Nephron progenitor cell (in vitro differentiated cells): ENCODE results near the gene ZHX3.
"Not testable (repeated sequence)": the region's sequence is repeated elsewhere in the genome, so short reads cannot be mapped to it uniquely, and the experiment has no call there.

ENCODE experiments used
- DNase-seq: peaks from one replicate; pipeline ENCODE4 v3.0.0; 2021
- H3K27ac Mint-ChIP-seq: 2 replicates; pipeline ENCODE4 v1.8.0; 2021; ENCODE audit warnings: mild to moderate bottlenecking, moderate library complexity, mixed read lengths
- H3K27me3 Mint-ChIP-seq: 2 replicates; pipeline ENCODE4 v1.8.0; 2021; ENCODE audit warnings: mild to moderate bottlenecking, low read depth, mixed read lengths; ENCODE audit not compliant: poor library complexity
- H3K36me3 Mint-ChIP-seq: 2 replicates; pipeline ENCODE4 v1.8.0; 2021; ENCODE audit warnings: low read depth, mixed read lengths
- H3K4me1 Mint-ChIP-seq: 2 replicates; pipeline ENCODE4 v1.8.0; 2021; ENCODE audit warnings: mixed read lengths
- H3K4me3 Mint-ChIP-seq: 2 replicates; pipeline ENCODE4 v1.8.0; 2021; ENCODE audit warnings: mild to moderate bottlenecking, moderate library complexity, mixed read lengths
- H3K9me3 Mint-ChIP-seq: 2 replicates; pipeline ENCODE4 v1.8.0; 2021; ENCODE audit warnings: mild to moderate bottlenecking, moderate library complexity, mixed read lengths
- CTCF ChIP-seq: fragments of 200-600 bp; sonication (generic); IDR thresholded peaks from 2 replicates; pipeline ENCODE4 v1.5.0; 2021; ENCODE audit warnings: antibody characterized with exemption

The ZHX3 gene

DNA sequence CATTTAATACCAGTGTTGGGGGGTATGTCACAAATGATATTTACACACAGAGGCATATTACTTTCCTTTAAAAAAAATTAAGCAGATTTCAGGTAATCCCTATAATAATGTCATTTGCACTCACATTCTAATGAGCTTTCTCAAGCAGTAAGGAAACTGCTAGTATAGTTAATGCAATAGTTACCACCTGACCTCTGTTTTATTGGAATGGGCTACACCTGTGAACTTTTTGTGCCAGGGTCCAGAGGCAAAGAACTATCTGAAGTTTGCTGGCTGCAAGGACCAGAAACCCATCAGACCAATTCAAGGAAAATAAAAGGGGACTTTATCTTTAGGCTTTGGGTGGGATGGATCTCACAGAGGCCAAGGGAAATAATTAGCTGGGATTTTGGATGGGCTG is 2.9 kb upstream of the ZHX3 start:
- H3K36me3 Mint-ChIP-seq, result no peaks in the 10 kb centered on the region
- H3K9me3 Mint-ChIP-seq, result no peaks in the 10 kb centered on the region
- H3K27me3 Mint-ChIP-seq, result peaks cover 11% of the 10 kb centered on the region
- H3K4me3 Mint-ChIP-seq, result no peak overlapping the region
- H3K4me1 Mint-ChIP-seq, result peaks cover 13% of the 10 kb centered on the region
- no peak for DNase-seq
- H3K27ac Mint-ChIP-seq, result no peak overlapping the region
- no peak for TF ChIP-seq CTCF

DNA sequence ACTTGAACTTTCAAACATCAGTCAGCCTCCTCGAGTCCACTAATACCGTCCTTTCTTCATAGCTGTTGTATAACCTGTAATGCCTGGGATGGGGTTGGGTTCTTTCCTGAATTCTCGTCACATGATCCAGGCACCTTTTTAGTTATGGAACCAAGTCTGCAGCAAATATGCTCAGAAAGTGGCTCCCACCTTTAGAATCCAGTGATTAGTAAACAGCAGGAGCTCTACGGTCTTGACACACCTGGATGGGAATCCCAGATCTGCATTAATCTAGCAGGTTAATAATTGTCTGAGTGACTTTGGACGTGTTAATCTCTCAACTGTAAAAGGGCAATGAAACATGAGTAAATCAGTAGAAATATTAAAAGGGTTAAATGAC is 729 bp upstream of the ZHX3 start:
- H3K36me3 Mint-ChIP-seq, result no peaks in the 10 kb centered on the region

GRCh38 chr20:41316602-41317545 is 657 bp downstream of the ZHX3 start:
- H3K4me1 Mint-ChIP-seq, result peaks cover 13% of the 10 kb centered on the region
- H3K36me3 Mint-ChIP-seq, result peaks cover under 1% of the 10 kb centered on the region
- H3K9me3 Mint-ChIP-seq, result no peaks in the 10 kb centered on the region
- peak; percentile 86 for DNase-seq
- TF ChIP-seq CTCF, result no peak
- peak overlapping the region; percentile 62 for H3K27ac Mint-ChIP-seq
- peaks cover 11% of the 10 kb centered on the region for H3K27me3 Mint-ChIP-seq
- H3K4me3 Mint-ChIP-seq, result peak overlapping the region; percentile 87

More for the DNA sequence above, 729 bp upstream of the ZHX3 start:
- DNase-seq, result no peak
- no peak for TF ChIP-seq CTCF
- Mint-ChIP-seq H3K4me3 (peak overlapping the region; percentile 74), H3K27ac (peak overlapping the region; percentile 39), H3K9me3 (no peaks in the 10 kb centered on the region), H3K4me1 (peaks cover 13% of the 10 kb centered on the region), H3K27me3 (peaks cover 11% of the 10 kb centered on the region)

DNA sequence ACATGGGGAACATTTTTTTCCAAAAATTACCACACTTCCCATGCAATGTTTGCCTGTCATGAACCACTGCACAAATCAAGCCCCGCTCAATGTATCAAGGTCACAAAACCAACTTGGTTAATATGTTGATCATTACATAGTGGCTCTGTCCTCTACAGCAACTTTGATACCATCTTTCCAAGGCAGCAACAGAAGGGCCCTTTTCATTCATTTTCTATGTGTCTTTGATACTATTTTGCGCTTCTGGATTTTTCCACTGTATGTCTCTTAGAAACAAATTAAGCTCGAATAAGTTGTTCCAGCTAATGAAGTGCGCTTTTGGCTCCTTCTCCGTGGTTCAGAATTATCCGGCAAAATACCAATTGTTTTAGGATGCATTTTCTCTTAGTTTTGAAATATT is 1.5 kb downstream of the ZHX3 start:
- no peak for TF ChIP-seq CTCF
- Mint-ChIP-seq H3K27ac (no peak overlapping the region), H3K9me3 (no peaks in the 10 kb centered on the region), H3K4me3 (peak overlapping the region; percentile 87), H3K4me1 (peaks cover 13% of the 10 kb centered on the region), H3K36me3 (peaks cover 4% of the 10 kb centered on the region), H3K27me3 (peaks cover 11% of the 10 kb centered on the region)
- DNase-seq, result no peak

- peaks cover 4% of the 10 kb centered on the region for H3K36me3 Mint-ChIP-seq
- H3K27ac Mint-ChIP-seq, result no peak overlapping the region
- no peaks in the 10 kb centered on the region for H3K9me3 Mint-ChIP-seq
- no peak for TF ChIP-seq CTCF
- peaks cover 21% of the 10 kb centered on the region for H3K4me1 Mint-ChIP-seq
- peak overlapping the region; percentile 33 for H3K4me3 Mint-ChIP-seq
- H3K27me3 Mint-ChIP-seq, result peaks cover 4% of the 10 kb centered on the region
- DNase-seq, result no peak
Measured at GRCh38 chr20:41314386-41314785, 3.1 kb downstream of the ZHX3 start.

DNA sequence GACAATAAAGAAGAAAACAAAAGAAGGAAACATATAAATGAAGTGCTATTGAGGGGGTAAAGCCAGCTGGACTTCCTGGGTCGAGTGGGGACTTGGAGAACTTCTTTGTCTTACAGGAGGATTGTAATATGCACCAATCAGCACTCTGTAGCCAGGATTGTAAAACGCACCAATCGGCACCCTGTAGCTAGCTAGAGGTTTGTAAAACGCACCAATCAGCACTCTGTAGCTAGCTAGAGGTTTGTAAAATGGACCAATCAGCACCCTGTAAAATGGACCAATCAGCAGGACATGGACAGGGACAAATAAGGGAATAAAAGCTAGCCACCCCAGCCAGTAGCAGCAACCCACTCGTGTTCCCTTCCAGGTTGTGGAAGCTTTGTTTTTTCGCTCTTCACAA is 5.5 kb downstream of the ZHX3 start:
- not testable (repeated sequence) for H3K4me3 Mint-ChIP-seq, H3K36me3 Mint-ChIP-seq, DNase-seq, H3K9me3 Mint-ChIP-seq, H3K27me3 Mint-ChIP-seq, H3K27ac Mint-ChIP-seq
- H3K4me1 Mint-ChIP-seq, result peaks cover 21% of the 10 kb centered on the region
